ENCODE data around the gene WDR45B. TPM values are rescaled to one million over a fixed set of nuclear protein-coding genes. Genes with fewer than 3 reads are reported as not detected.

Gene WDR45B
- total RNA-seq, 2 donors from 2014 or later = 50.0 to 55.7 TPM

DNA sequence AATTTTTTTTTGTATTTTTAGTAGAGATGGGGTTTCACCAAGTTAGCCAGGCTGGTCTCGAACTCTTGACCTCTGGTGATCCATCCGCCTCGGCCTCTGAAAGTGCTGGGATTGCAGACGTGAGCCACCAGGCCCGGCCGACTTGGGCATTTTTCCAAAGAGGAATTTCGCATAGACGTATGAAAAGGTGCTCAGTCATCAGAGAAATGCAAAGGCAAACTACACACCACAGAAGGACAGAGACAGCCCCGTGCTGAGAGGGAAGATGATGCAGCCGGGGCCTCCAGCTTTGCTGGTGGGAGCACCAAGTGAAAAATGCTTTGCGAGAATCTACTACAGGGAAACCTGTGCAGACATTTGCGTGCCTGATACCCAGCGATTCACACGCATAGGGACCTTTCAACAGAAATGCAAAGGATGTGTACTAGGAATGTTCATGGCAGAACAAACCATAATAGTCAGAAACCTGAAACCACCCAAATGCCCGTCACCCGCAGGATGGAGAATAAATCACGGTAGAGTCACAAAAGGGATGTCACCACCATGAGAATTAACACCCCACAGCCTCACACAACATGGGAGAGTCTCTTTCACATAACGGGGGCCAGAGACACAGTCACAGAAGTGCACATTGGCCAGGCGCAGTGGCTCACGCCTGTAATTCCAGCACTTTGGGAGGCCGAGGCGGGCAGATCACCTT, 45.1 kb upstream of the WDR45B start:
- ATAC-seq (ENCODE audit: insufficient number of reproducible peaks, low FRiP score, low read depth) (no peak), DNase-seq (ENCODE audit: low spot score) (no peak)
- TF ChIP-seq, protein P1, sequence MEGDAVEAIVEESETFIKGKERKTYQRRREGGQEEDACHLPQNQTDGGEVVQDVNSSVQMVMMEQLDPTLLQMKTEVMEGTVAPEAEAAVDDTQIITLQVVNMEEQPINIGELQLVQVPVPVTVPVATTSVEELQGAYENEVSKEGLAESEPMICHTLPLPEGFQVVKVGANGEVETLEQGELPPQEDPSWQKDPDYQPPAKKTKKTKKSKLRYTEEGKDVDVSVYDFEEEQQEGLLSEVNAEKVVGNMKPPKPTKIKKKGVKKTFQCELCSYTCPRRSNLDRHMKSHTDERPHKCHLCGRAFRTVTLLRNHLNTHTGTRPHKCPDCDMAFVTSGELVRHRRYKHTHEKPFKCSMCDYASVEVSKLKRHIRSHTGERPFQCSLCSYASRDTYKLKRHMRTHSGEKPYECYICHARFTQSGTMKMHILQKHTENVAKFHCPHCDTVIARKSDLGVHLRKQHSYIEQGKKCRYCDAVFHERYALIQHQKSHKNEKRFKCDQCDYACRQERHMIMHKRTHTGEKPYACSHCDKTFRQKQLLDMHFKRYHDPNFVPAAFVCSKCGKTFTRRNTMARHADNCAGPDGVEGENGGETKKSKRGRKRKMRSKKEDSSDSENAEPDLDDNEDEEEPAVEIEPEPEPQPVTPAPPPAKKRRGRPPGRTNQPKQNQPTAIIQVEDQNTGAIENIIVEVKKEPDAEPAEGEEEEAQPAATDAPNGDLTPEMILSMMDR (IDR thresholded peaks at IDR 0.05) = no peak
- Histone ChIP-seq H3K9me3 (peaks cover 9% of the 10 kb centered on the region), H3K4me1 (ENCODE audit: control insufficient read depth in 1 of 2, low read depth in 2 of 2) (peaks cover 7 to 13% of the 10 kb centered on the region in 2 donors), H3K27me3 (replicated peaks; ENCODE audit: insufficient read depth) (no peaks in the 10 kb centered on the region), H3K36me3 (no peaks in the 10 kb centered on the region), H3K27ac (no peak overlapping the region), H3K4me3 (no peak overlapping the region)

DNA sequence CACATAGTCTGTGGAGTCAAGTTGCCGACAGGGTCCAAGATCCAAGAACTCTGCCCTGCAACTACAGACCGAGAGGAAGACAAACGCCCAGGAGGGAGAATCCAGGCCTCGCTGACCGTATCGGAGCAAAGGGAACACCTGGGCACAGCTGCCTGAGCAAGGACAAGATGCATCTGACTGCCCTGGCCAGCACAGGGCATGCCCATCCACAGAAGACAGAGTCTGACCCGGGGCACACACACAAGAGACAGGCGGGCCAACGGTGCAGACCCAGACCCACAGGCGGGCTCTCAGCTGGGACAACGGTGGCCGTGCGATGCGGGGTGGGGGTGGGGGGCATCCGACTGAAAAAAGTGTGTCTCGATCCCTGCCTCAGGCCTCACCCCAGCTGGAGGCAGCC, 44.0 kb upstream of the WDR45B start:
- Histone ChIP-seq H3K4me1 (ENCODE audit: control insufficient read depth in 1 of 2, low read depth in 2 of 2) (peaks cover 3 to 6% of the 10 kb centered on the region in 2 donors), H3K27me3 (replicated peaks; ENCODE audit: insufficient read depth) (no peaks in the 10 kb centered on the region), H3K9me3 (peaks cover 9% of the 10 kb centered on the region), H3K4me3 (no peak overlapping the region), H3K36me3 (no peaks in the 10 kb centered on the region), H3K27ac (no peak overlapping the region)
- TF ChIP-seq, protein P1 (IDR thresholded peaks at IDR 0.05) = no peak
- ATAC-seq (ENCODE audit: insufficient number of reproducible peaks, low FRiP score, low read depth) (no peak), DNase-seq (ENCODE audit: low spot score) (no peak)

DNA sequence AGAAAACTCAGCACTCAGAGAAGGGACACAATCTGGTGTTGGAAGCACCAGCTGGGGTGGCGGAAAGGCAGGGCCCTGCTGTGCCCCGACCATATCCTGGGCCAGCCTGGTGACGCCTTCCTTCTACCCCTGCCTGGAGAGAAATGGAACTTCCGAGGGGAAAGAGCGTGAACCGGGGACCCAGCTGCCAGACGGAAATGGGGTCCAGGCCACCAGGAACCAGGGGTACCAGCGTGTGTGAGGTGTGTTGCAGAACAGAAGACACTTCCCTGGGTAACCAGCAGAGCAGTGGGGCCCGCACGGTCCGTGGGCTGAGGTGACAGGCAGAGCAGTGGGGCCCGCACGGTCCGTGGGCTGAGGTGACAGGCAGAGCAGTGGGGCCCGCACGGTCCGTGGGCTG, 43.5 kb upstream of the WDR45B start:
- no peak overlapping the region for H3K4me3 ChIP-seq
- DNase-seq (ENCODE audit: low spot score) = no peak
- H3K27me3 ChIP-seq (replicated peaks; ENCODE audit: insufficient read depth) = no peaks in the 10 kb centered on the region
- TF ChIP-seq, protein P1 (IDR thresholded peaks at IDR 0.05) = no peak
- H3K4me1 ChIP-seq (ENCODE audit: control insufficient read depth in 1 of 2, low read depth in 2 of 2) = peaks cover 0 to under 1% of the 10 kb centered on the region in 2 donors
- peaks cover 9% of the 10 kb centered on the region for H3K9me3 ChIP-seq
- H3K27ac ChIP-seq = no peak overlapping the region
- ATAC-seq (ENCODE audit: insufficient number of reproducible peaks, low FRiP score, low read depth) = no peak
- H3K36me3 ChIP-seq = no peaks in the 10 kb centered on the region

DNA sequence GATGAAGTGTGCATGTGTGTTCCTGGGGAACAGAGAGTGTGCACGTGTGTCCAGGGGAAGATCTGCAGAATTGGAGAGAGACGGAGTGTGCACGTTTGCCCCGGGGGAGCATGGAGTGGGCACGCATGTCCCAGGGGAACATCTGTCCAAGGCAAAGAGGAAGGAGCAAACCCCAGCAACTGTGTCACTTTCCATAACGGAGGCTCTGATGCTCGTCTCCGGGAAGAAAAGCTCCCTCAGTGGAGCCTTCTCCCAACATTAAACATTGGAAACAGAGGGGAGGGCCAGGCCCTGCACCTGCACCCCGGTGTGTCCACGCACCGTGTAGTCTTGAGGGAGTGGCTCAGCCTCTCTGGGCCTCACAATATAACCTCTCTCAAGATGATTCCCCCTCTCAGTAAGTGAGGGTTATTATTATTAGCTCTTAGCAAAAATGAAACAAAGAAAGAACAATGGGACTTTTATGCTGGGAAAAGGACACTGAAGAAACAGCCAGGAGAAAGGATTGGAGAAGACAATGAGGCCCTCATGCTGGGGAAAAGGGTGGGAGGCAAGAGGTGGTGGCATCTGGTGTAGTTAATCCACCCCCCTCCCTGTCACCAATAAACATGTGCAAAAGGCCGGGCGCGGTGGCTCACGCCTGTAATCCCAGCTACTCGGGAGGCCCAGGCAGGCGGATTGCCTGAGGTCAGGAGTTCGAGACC, 42.7 kb upstream of the WDR45B start:
- H3K27me3 ChIP-seq (replicated peaks; ENCODE audit: insufficient read depth) = no peaks in the 10 kb centered on the region
- no peak overlapping the region for H3K4me3 ChIP-seq
- DNase-seq (ENCODE audit: low spot score) (no peak), ATAC-seq (ENCODE audit: insufficient number of reproducible peaks, low FRiP score, low read depth) (no peak)
- no peaks in the 10 kb centered on the region for H3K4me1 ChIP-seq (ENCODE audit: control insufficient read depth in 1 of 2, low read depth in 2 of 2)
- TF ChIP-seq, protein P1 (IDR thresholded peaks at IDR 0.05) = no peak
- H3K36me3 ChIP-seq = no peaks in the 10 kb centered on the region
- no peak overlapping the region for H3K27ac ChIP-seq
- H3K9me3 ChIP-seq = peaks cover 9% of the 10 kb centered on the region

DNA sequence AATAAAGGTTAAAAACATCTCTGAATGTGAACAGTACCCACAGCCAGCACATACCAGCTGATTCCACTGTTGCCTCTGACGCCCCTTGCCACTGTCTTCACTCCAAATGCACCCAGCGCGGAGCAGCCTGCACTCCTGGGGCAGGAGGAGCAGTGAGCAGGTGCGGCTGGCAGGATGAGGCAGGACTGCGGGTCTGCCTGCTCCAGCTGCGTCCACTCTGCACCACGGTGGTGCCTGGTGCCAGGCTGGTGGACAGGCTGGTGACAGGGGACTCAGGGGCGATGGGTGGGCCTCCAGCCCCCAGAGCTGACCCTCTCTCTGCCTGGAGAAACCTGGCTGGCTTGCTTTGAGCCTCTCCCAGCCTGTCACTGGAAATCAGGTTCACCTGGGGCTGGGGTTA, 40.8 kb upstream of the WDR45B start:
- no peak overlapping the region for H3K4me3 ChIP-seq
- TF ChIP-seq, protein P1 (IDR thresholded peaks at IDR 0.05) = no peak
- H3K27ac ChIP-seq = no peak overlapping the region
- H3K9me3 ChIP-seq = peaks cover under 1% of the 10 kb centered on the region
- DNase-seq (ENCODE audit: low spot score) (no peak), ATAC-seq (ENCODE audit: insufficient number of reproducible peaks, low FRiP score, low read depth) (no peak)
- H3K27me3 ChIP-seq (replicated peaks; ENCODE audit: insufficient read depth) = no peaks in the 10 kb centered on the region
- H3K36me3 ChIP-seq = no peaks in the 10 kb centered on the region
- H3K4me1 ChIP-seq (ENCODE audit: control insufficient read depth in 1 of 2, low read depth in 2 of 2) = no peaks in the 10 kb centered on the region
